Gastrocnemius medialis (tissue), 4 donors: ENCODE data around the gene PRTN3. TPM values are rescaled to one million over a fixed set of nuclear protein-coding genes. Genes with fewer than 3 reads are reported as not detected.
"Not testable (repeated sequence)": the region's sequence is repeated elsewhere in the genome, so short reads cannot be mapped to it uniquely, and the experiment has no call there.

Experiments
- ATAC-seq, 2 donors: fragments of 150-250 bp; one replicate each; pipeline ENCODE4 v1.9.1; 2016
- DNase-seq, 2 donors: peaks; one replicate each; pipeline ENCODE4 v3.0.0-alpha.2; 2019
- H3K27ac ChIP-seq, 4 donors: fragments of 200-600 bp; sonication (generic); 1 replicate in 1 of 4; 2 replicates in 3 of 4; pipeline ENCODE4 v1.5.1; 2016 to 2018; ENCODE audit warnings: mild to moderate bottlenecking in 2 of 4, moderate library complexity in 1 of 4
- H3K27me3 ChIP-seq, 3 donors: fragments of 200-600 bp; sonication (generic) in 2 of 3; 1 replicate in 1 of 3; 2 replicates in 2 of 3; pipeline versions ENCODE4 v1.5.1 to v1.6.0; 2016 to 2019; ENCODE audit warnings: mild to moderate bottlenecking in 1 of 3, moderate library complexity in 1 of 3
- H3K36me3 ChIP-seq, 2 donors: fragments of 200-600 bp; sonication (generic) in 1 of 2; one replicate each; pipeline ENCODE4 v1.5.1; 2017 to 2018
- H3K4me1 ChIP-seq, 2 donors: fragments of 200-600 bp; sonication (generic) in 1 of 2; one replicate each; pipeline ENCODE4 v1.5.1; 2016 to 2017; ENCODE audit warnings: mild to moderate bottlenecking in 2 of 2
- H3K4me3 ChIP-seq, 4 donors: fragments of 200-600 bp; sonication (generic) in 3 of 4; 1 replicate in 1 of 4; 2 replicates in 3 of 4; pipeline ENCODE4 v1.5.1; 2016 to 2019; ENCODE audit warnings: mild to moderate bottlenecking in 2 of 4
- H3K9me3 ChIP-seq, 3 donors: fragments of 200-600 bp; sonication (generic) in 2 of 3; 1 replicate in 1 of 3; 2 replicates in 2 of 3; pipeline ENCODE4 v1.5.1; 2016 to 2019
- POLR2A ChIP-seq, 2 donors: fragments of 450-650 bp; IDR thresholded peaks; one replicate each; pipeline ENCODE4 v1.6.1; 2017; ENCODE audit warnings: antibody characterized with exemption in 2 of 2, mild to moderate bottlenecking in 2 of 2, moderate library complexity in 2 of 2
- in situ Hi-C, 4 donors: fragments of 200-750 bp; cut with MboI; loops; one replicate each; pipeline versions ENCODE4 v1.15.0 to v1.8.0; 2017; ENCODE audit warnings: low sequenced_read_pairs in 4 of 4
- intact Hi-C: fragments of 100-400 bp; cut with DNase I; formaldehyde crosslinking; loops from one replicate; pipeline ENCODE4 v1.15.1; 2023; ENCODE audit warnings: low total_unique reads
- total RNA-seq, 4 donors: library from RNA; depleted of rRNA; stranded (reverse); fragments of >200 nt; gene quantifications; one replicate each; pipeline versions ENCODE4 v1.1.0 to v1.2.3, GENCODE V29; 2016
- TF ChIP-seq, protein P1 (sequence below), 5 experiments: fragments of 450-650 bp in 3 of 5; fragments of 200-600 bp in 2 of 5; sonication (generic) in 2 of 5; IDR thresholded peaks in 4 of 5; conservative IDR thresholded peaks in 1 of 5; 1 replicate in 4 of 5; 2 replicates in 1 of 5; pipeline ENCODE4 v1.5.1; 2016 to 2019; ENCODE audit warnings: antibody characterized with exemption in 5 of 5, mild to moderate bottlenecking in 3 of 5, moderate library complexity in 3 of 5

Gene PRTN3
- total RNA-seq, 4 donors from 2014 or later: 0.51 TPM; not detected in 3

- Histone ChIP-seq H3K4me1 (no peaks in the 10 kb centered on the region), H3K36me3 (peaks cover 0 to 35% of the 10 kb centered on the region in 2 donors), H3K27me3 (no peaks in the 10 kb centered on the region), H3K27ac (no peak overlapping the region), H3K4me3 (no peak overlapping the region), H3K9me3 (no peaks in the 10 kb centered on the region)
- ATAC-seq (no peak), DNase-seq (no peak)
- in situ Hi-C loops: no loop called here
- intact Hi-C loops: no loop called here
- TF ChIP-seq POLR2A (IDR thresholded peaks at IDR 0.05): no peak
- TF ChIP-seq, protein P1, sequence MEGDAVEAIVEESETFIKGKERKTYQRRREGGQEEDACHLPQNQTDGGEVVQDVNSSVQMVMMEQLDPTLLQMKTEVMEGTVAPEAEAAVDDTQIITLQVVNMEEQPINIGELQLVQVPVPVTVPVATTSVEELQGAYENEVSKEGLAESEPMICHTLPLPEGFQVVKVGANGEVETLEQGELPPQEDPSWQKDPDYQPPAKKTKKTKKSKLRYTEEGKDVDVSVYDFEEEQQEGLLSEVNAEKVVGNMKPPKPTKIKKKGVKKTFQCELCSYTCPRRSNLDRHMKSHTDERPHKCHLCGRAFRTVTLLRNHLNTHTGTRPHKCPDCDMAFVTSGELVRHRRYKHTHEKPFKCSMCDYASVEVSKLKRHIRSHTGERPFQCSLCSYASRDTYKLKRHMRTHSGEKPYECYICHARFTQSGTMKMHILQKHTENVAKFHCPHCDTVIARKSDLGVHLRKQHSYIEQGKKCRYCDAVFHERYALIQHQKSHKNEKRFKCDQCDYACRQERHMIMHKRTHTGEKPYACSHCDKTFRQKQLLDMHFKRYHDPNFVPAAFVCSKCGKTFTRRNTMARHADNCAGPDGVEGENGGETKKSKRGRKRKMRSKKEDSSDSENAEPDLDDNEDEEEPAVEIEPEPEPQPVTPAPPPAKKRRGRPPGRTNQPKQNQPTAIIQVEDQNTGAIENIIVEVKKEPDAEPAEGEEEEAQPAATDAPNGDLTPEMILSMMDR (IDR thresholded peaks at IDR 0.05 in 4 of 5, conservative IDR thresholded peaks at IDR 0.05 in 1 of 5): no peak
Measured at GRCh38 chr19:876089-876488, 35.3 kb downstream of the PRTN3 start.

GRCh38 chr19:876780-877314 is 36.0 kb downstream of the PRTN3 start:
- Histone ChIP-seq H3K9me3 (no peaks in the 10 kb centered on the region), H3K36me3 (peaks cover 0 to 42% of the 10 kb centered on the region in 2 donors), H3K4me3 (no peak overlapping the region), H3K27me3 (no peaks in the 10 kb centered on the region), H3K27ac (no peak overlapping the region), H3K4me1 (no peaks in the 10 kb centered on the region)
- in situ Hi-C loops: no loop called here
- intact Hi-C loops: no loop called here
- TF ChIP-seq POLR2A (IDR thresholded peaks at IDR 0.05): no peak
- TF ChIP-seq, protein P1 (IDR thresholded peaks at IDR 0.05 in 4 of 5, conservative IDR thresholded peaks at IDR 0.05 in 1 of 5): no peak
- ATAC-seq: no peak
- DNase-seq: no peak

DNA sequence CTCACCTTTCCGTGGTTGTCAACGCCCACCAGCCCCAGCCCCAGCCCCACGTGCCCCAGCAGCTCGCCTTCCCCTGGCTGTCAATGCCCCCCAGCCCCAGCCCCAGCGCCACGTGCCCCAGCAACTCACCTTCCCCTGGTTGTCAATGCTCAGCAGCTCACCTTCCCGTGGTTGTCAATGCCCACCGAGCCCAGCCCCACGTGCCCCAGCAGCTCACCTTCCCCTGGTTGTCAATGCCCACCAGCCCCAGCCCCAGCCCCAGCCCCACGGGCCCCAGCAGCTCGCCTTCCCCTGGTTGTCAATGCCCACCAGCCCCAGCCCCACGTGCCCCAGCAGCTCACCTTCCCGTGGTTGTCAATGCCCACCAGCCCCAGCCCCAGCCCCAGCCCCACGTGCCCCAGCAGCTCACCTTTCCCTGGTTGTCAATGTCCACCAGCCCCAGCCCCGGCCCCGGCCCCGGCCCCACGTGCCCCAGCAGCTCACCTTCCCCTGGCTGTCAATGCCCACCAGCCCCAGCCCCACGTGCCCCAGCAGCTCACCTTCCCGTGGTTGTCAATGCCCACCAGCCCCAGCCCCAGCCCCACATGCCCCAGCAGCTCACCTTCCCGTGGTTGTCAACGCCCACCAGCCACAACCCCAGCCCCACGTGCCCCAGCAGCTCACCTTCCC is 37.3 kb downstream of the PRTN3 start:
- H3K9me3 ChIP-seq, ATAC-seq, H3K4me1 ChIP-seq, H3K27ac ChIP-seq, H3K4me3 ChIP-seq, intact Hi-C loops, DNase-seq, H3K27me3 ChIP-seq, in situ Hi-C loops: not testable (repeated sequence)
- H3K36me3 ChIP-seq: peaks cover 0 to 48% of the 10 kb centered on the region in 2 donors

GRCh38 chr19:878751-879561 is 38.2 kb downstream of the PRTN3 start:
- DNase-seq, H3K4me3 ChIP-seq, H3K27ac ChIP-seq, H3K27me3 ChIP-seq, H3K4me1 ChIP-seq, ATAC-seq, H3K9me3 ChIP-seq, intact Hi-C loops, in situ Hi-C loops: not testable (repeated sequence)
- H3K36me3 ChIP-seq: peaks cover 0 to 46% of the 10 kb centered on the region in 2 donors

DNA sequence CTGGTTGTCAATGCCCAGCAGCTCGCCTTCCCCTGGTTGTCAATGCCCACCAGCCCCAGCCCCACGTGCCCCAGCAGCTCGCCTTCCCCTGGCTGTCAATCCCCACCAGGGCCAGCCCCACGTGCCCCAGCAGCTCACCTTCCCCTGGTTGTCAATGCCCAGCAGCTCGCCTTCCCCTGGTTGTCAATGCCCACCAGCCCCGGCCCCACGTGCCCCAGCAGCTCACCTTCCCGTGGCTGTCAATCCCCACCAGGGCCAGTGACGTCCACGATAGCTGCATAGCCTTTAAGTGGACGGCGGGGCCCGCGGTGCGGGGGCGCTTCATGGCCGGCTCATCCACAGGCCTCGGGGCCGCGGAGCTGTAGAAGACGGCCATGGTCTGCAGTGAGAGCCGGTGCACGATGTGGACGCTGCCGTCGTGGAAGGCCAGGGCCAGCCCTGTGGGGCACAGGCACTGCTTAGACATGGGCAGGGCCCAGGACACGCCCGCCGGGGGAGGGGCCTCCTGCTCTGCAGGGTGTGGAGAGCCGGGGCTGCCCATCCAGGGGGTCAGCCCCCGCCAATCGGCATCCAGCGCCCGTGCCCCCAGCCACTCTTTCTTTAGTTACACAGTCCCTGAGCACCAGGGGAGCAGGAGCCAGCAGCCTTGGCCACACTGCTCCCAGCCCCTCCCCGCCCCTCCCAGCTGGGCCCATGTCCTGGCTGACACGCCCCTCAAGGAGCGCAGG is 39.1 kb downstream of the PRTN3 start:
- Histone ChIP-seq H3K36me3 (peaks cover 0 to 53% of the 10 kb centered on the region in 2 donors), H3K27ac (no peak overlapping the region), H3K4me1 (no peaks in the 10 kb centered on the region), H3K9me3 (no peaks in the 10 kb centered on the region), H3K4me3 (no peak overlapping the region), H3K27me3 (no peaks in the 10 kb centered on the region)
- in situ Hi-C loops: no loop called here
- TF ChIP-seq, protein P1 (IDR thresholded peaks at IDR 0.05 in 4 of 5, conservative IDR thresholded peaks at IDR 0.05 in 1 of 5): no peak
- TF ChIP-seq POLR2A (IDR thresholded peaks at IDR 0.05): no peak
- intact Hi-C loops: no loop called here
- DNase-seq: no peak
- ATAC-seq: no peak
